Glutamatergic neuron (in vitro differentiated cells): Measurements from ENCODE around the gene ITK. TPM values are rescaled to one million over a fixed set of nuclear protein-coding genes. Genes with fewer than 3 reads are reported as not detected.
"Not testable (repeated sequence)": the region's sequence is repeated elsewhere in the genome, so short reads cannot be mapped to it uniquely, and the experiment has no call there.

ENCODE experiments used
- DNase-seq: peaks from one replicate; pipeline ENCODE4 v3.0.0; 2022
- H3K27ac Mint-ChIP-seq: one replicate; pipeline ENCODE4 v1.8.0; 2020; ENCODE audit warnings: mild to moderate bottlenecking, mixed read lengths, inconsistent platforms; ENCODE audit not compliant: unreplicated experiment
- H3K27me3 Mint-ChIP-seq: one replicate; pipeline ENCODE4 v1.8.0; 2020; ENCODE audit warnings: mild to moderate bottlenecking, moderate library complexity, mixed read lengths, inconsistent platforms; ENCODE audit not compliant: unreplicated experiment
- H3K36me3 Mint-ChIP-seq: one replicate; pipeline ENCODE4 v1.8.0; 2020; ENCODE audit warnings: mild to moderate bottlenecking, mixed read lengths, inconsistent platforms; ENCODE audit not compliant: unreplicated experiment
- H3K4me1 Mint-ChIP-seq: one replicate; pipeline ENCODE4 v1.8.0; 2020; ENCODE audit warnings: mild to moderate bottlenecking, low read depth, mixed read lengths, inconsistent platforms; ENCODE audit not compliant: unreplicated experiment
- H3K4me3 Mint-ChIP-seq: one replicate; pipeline ENCODE4 v1.8.0; 2020; ENCODE audit warnings: mild to moderate bottlenecking, mixed read lengths, inconsistent platforms; ENCODE audit not compliant: unreplicated experiment
- H3K9me3 Mint-ChIP-seq: one replicate; pipeline ENCODE4 v1.8.0; 2020; ENCODE audit warnings: mild to moderate bottlenecking, moderate library complexity, mixed read lengths, inconsistent platforms; ENCODE audit not compliant: unreplicated experiment
- CTCF ChIP-seq: fragments of 200-600 bp; sonication (generic); IDR thresholded peaks from one replicate; pipeline ENCODE4 v1.5.0; 2021; ENCODE audit not compliant: partially characterized antibody, unreplicated experiment
- total RNA-seq: library from RNA; stranded (reverse); fragmentation: NEBNext Ultra II Directional; extraction: Animal tissue kit (Norgen Biotek cat#: 25700); gene quantifications from one replicate; pipeline ENCODE4 v1.2.1, GENCODE V29; 2021; ENCODE audit not compliant: unreplicated experiment

The ITK gene
- total RNA-seq, 1 donor from 2014 or later: not detected

DNA sequence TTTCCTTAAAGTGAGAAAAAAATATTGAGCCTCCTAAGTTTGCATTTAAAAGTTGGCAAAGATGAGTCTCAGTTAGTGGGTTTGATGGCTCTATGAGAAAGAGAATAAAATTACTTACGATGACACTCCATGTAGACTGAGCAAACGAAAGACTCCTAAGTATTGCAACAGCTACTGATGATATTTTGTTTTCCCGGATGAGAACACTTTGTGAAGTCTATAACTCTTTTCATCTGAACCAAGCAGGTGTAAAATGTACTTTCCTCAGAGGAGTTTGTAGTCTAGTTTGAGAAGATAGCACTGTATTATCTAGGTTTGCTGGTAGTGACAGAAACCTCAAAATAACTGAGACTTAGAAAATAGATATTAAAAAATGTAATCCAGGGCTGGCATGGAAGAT is 1.7 kb upstream of the ITK start:
- Mint-ChIP-seq H3K9me3 (no peaks in the 10 kb centered on the region), H3K27ac (no peak overlapping the region), H3K4me1 (no peaks in the 10 kb centered on the region), H3K27me3 (no peaks in the 10 kb centered on the region), H3K4me3 (no peak overlapping the region), H3K36me3 (no peaks in the 10 kb centered on the region)
- TF ChIP-seq CTCF: no peak
- no peak for DNase-seq

GRCh38 chr5:157182143-157182757 is 1.6 kb downstream of the ITK start:
- Mint-ChIP-seq H3K4me3 (no peak overlapping the region), H3K27me3 (peaks cover 3% of the 10 kb centered on the region), H3K9me3 (no peaks in the 10 kb centered on the region), H3K36me3 (no peaks in the 10 kb centered on the region), H3K27ac (no peak overlapping the region), H3K4me1 (no peaks in the 10 kb centered on the region)
- TF ChIP-seq CTCF: no peak
- DNase-seq: no peak

- H3K27ac Mint-ChIP-seq: no peak overlapping the region
- H3K27me3 Mint-ChIP-seq: peaks cover 3% of the 10 kb centered on the region
These were observed 3.6 kb downstream of the ITK start for GRCh38 chr5:157184117-157184670.

DNA sequence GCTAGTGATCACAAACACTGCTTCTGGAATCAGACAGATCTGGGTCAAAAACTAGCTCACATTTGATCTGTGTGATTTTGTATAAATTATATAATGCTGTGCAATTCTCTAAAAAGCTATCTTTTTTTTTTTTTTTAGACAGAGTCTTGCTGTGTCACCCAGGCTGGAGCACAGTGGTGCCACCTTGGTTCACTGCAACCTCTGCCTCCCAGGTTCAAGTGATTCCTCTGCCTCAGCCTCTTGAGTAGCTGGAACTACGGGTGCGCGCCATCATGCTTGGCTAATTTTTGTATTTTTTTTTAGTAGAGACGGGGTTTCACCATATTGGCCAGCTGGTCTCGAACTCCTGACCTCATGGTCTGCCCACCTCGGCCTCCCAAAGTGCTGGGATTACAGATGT is 4.5 kb downstream of the ITK start:
- H3K36me3 Mint-ChIP-seq, H3K9me3 Mint-ChIP-seq, H3K27ac Mint-ChIP-seq, H3K4me1 Mint-ChIP-seq, H3K27me3 Mint-ChIP-seq, DNase-seq, H3K4me3 Mint-ChIP-seq: not testable (repeated sequence)

More at GRCh38 chr5:157184117-157184670, 3.6 kb downstream of the ITK start:
- no peak for TF ChIP-seq CTCF
- DNase-seq: no peak
- H3K4me1 Mint-ChIP-seq: no peaks in the 10 kb centered on the region
- no peaks in the 10 kb centered on the region for H3K9me3 Mint-ChIP-seq
- H3K4me3 Mint-ChIP-seq: no peak overlapping the region
- H3K36me3 Mint-ChIP-seq: no peaks in the 10 kb centered on the region

- Mint-ChIP-seq H3K36me3 (no peaks in the 10 kb centered on the region), H3K27ac (no peak overlapping the region), H3K4me3 (no peak overlapping the region), H3K4me1 (no peaks in the 10 kb centered on the region), H3K27me3 (peaks cover 3% of the 10 kb centered on the region), H3K9me3 (no peaks in the 10 kb centered on the region)
- no peak for DNase-seq
- TF ChIP-seq CTCF: no peak
These were observed 5.8 kb downstream of the ITK start for GRCh38 chr5:157186309-157187045.
